Lower lobe of right lung (tissue), 2 donors: Measurements from ENCODE around the gene CRYBA2. TPM values are rescaled to one million over a fixed set of nuclear protein-coding genes. Genes with fewer than 3 reads are reported as not detected.

ENCODE experiments used
- ATAC-seq, 2 donors: fragments of 200-7000 bp; cut with Tn5 transposase; one replicate each; pipeline ENCODE4 v1.9.1; 2020 to 2022; ENCODE audit warnings: mild to moderate bottlenecking in 2 of 2, moderate library complexity in 2 of 2
- DNase-seq: peaks from one replicate; pipeline ENCODE4 v3.0.0-alpha.2; 2020
- H3K27ac ChIP-seq: fragments of 200-600 bp; one replicate; pipeline ENCODE4 v1.8.0; 2022
- H3K27me3 ChIP-seq: fragments of 200-600 bp; one replicate; pipeline ENCODE4 v1.8.0; 2022; ENCODE audit warnings: low read depth
- H3K36me3 ChIP-seq: fragments of 200-600 bp; one replicate; pipeline ENCODE4 v1.8.0; 2022; ENCODE audit warnings: mild to moderate bottlenecking
- H3K4me1 ChIP-seq: fragments of 200-600 bp; one replicate; pipeline ENCODE4 v1.8.0; 2022
- H3K4me3 ChIP-seq: fragments of 200-600 bp; one replicate; pipeline ENCODE4 v1.8.0; 2022; ENCODE audit warnings: mild to moderate bottlenecking
- H3K9me3 ChIP-seq: fragments of 200-600 bp; one replicate; pipeline ENCODE4 v1.8.0; 2022
- intact Hi-C: fragments of 100-400 bp; cut with DNase I; formaldehyde crosslinking; loops from one replicate; pipeline ENCODE4 v1.11.0; 2022
- total RNA-seq: library from RNA; stranded (reverse); fragmentation: NEBNext Ultra II Directional; extraction: Animal tissue kit (Norgen Biotek cat#: 25700); gene quantifications from one replicate; pipeline ENCODE4 v1.2.1, GENCODE V29; 2021
- TF ChIP-seq, protein P1 (sequence below): fragments of 200-600 bp; IDR thresholded peaks from one replicate; pipeline ENCODE4 v1.8.0; 2022; ENCODE audit warnings: antibody characterized with exemption, mild to moderate bottlenecking
- donor health status: DM: no; HTN: yes; CAD: no; lungs with severe emphysema.

CRYBA2 gene
- total RNA-seq, 1 donor from 2014 or later = not detected

DNA sequence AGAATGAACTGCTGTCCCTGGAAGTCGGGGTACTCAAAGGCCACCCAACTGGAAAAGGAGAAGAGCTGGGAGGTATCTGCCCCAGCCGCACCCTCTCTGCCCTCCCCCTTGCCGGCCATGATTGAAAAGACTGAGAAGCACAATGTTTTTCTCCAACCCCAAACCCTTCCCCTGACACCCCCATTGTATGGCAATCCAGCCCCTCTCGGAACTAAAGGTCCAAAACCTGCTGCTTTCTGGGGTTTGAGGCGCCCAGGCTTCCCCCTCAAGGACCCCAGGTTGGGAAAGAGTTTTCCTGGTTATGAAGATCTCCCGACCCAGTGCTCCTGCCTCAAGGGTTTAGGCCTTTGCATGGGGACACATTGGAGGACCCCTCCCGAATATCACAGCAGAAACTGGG, 1.0 kb downstream of the CRYBA2 start:
- Histone ChIP-seq H3K9me3 (no peaks in the 10 kb centered on the region), H3K36me3 (no peaks in the 10 kb centered on the region), H3K4me3 (no peak overlapping the region), H3K4me1 (peaks cover 28% of the 10 kb centered on the region), H3K27me3 (peaks cover 100% of the 10 kb centered on the region), H3K27ac (no peak overlapping the region)
- intact Hi-C loops = no loop called here
- DNase-seq (no peak), ATAC-seq (no peak)
- TF ChIP-seq, protein P1, sequence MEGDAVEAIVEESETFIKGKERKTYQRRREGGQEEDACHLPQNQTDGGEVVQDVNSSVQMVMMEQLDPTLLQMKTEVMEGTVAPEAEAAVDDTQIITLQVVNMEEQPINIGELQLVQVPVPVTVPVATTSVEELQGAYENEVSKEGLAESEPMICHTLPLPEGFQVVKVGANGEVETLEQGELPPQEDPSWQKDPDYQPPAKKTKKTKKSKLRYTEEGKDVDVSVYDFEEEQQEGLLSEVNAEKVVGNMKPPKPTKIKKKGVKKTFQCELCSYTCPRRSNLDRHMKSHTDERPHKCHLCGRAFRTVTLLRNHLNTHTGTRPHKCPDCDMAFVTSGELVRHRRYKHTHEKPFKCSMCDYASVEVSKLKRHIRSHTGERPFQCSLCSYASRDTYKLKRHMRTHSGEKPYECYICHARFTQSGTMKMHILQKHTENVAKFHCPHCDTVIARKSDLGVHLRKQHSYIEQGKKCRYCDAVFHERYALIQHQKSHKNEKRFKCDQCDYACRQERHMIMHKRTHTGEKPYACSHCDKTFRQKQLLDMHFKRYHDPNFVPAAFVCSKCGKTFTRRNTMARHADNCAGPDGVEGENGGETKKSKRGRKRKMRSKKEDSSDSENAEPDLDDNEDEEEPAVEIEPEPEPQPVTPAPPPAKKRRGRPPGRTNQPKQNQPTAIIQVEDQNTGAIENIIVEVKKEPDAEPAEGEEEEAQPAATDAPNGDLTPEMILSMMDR = no peak

DNA sequence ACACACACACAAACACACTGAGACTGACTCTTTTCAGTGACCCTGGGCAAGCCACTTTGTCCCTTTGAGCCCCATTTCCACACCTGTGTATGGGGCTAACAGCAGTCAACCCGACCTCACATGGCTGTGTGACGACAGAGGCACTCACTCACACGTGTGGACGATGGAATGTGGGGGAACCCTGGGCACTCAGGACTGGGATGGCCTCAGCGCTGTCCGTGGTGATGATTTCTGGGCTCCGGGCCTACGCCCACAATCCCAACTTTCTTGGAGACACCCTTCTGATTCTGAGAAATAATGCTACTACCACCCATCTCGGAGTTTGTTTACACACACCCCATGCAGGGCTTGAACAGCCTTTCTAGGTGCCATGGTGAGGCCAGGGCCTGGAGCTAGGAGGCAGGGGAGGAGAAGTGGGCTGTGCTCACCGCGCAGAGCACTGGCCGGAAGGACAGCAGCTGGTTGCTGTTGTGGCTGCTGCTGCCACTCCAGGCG, 1.5 kb downstream of the CRYBA2 start:
- peaks cover 100% of the 10 kb centered on the region for H3K27me3 ChIP-seq
- ATAC-seq (no peak), DNase-seq (no peak)
- no peaks in the 10 kb centered on the region for H3K36me3 ChIP-seq
- no peak overlapping the region for H3K27ac ChIP-seq
- peaks cover 28% of the 10 kb centered on the region for H3K4me1 ChIP-seq
- intact Hi-C loops = no loop called here
- no peaks in the 10 kb centered on the region for H3K9me3 ChIP-seq
- TF ChIP-seq, protein P1 = no peak
- H3K4me3 ChIP-seq = no peak overlapping the region

DNA sequence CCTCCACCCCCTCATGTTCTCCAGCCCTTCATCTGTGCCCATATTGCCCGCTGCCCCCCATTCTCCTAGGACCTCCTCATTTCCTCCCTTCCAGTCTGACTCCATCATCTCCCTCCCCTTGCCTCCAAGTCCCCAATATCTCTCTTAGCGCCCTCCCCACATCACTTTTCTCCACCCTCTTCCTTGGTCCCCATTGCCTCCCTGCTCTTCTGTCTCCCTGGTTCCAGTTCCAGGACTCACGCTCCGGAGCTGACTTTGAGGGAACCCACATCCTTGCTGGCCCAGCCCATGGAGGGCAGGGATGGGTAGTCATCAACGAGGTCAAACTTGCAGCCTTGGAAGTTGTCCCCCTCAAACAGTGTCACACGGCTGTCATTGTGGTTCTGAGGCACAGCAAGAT, 2.6 kb downstream of the CRYBA2 start:
- peaks cover 18% of the 10 kb centered on the region for H3K4me1 ChIP-seq
- TF ChIP-seq, protein P1 = no peak
- intact Hi-C loops = no loop called here
- no peak for ATAC-seq
- no peak overlapping the region for H3K27ac ChIP-seq
- peaks cover 100% of the 10 kb centered on the region for H3K27me3 ChIP-seq
- no peak overlapping the region for H3K4me3 ChIP-seq
- H3K36me3 ChIP-seq = no peaks in the 10 kb centered on the region
- no peaks in the 10 kb centered on the region for H3K9me3 ChIP-seq
- DNase-seq = no peak

DNA sequence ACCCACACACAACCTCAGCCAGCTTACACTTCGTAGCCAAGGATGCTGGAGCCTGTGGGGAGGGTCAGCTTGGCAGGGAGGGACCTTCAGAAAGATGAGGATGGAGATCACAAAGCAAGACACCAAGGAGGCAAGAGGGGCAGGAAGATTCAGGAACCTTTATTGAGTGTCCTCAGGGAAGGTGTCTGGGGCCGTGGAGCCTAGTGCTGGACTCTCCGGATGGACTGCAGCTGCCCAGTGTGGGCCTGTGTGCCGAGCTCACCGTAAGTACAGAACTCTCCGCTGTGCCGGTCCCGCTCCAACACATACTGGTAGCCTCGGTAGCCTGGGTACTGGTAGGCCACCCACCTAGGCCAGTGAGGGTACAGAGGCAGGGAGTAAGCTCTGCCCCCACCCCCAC, 3.2 kb downstream of the CRYBA2 start:
- H3K27ac ChIP-seq = no peak overlapping the region
- peaks cover 100% of the 10 kb centered on the region for H3K27me3 ChIP-seq
- peaks cover 22% of the 10 kb centered on the region for H3K4me1 ChIP-seq
- intact Hi-C loops = no loop called here
- H3K9me3 ChIP-seq = no peaks in the 10 kb centered on the region
- TF ChIP-seq, protein P1 = no peak
- DNase-seq (no peak), ATAC-seq (no peak)
- H3K4me3 ChIP-seq = no peak overlapping the region
- no peaks in the 10 kb centered on the region for H3K36me3 ChIP-seq

DNA sequence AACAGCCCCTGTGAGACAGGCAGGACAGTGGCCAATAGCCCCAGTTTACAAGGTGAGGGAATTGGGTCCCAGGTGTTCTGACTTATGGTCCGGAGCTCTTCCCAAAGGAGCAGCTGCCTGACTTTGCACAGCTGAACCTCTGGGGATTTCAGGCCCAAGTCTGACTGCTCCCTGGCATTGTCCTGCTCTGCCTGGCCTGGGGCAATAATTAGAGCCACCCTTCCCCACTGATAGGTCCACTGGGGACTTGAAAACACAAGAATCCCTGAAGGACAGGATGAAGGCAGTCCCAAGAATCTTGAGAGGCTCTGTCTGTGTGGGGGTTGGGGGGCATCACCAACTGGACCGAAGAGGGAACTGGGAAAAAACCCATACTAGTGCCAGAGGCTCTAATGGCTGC, 4.6 kb downstream of the CRYBA2 start:
- H3K27me3 ChIP-seq = peaks cover 100% of the 10 kb centered on the region
- no peak for ATAC-seq
- H3K27ac ChIP-seq = no peak overlapping the region
- no peak overlapping the region for H3K4me3 ChIP-seq
- no peaks in the 10 kb centered on the region for H3K9me3 ChIP-seq
- H3K36me3 ChIP-seq = no peaks in the 10 kb centered on the region
- TF ChIP-seq, protein P1 = no peak
- no peak for DNase-seq
- peaks cover 29% of the 10 kb centered on the region for H3K4me1 ChIP-seq
- intact Hi-C loops = no loop called here

DNA sequence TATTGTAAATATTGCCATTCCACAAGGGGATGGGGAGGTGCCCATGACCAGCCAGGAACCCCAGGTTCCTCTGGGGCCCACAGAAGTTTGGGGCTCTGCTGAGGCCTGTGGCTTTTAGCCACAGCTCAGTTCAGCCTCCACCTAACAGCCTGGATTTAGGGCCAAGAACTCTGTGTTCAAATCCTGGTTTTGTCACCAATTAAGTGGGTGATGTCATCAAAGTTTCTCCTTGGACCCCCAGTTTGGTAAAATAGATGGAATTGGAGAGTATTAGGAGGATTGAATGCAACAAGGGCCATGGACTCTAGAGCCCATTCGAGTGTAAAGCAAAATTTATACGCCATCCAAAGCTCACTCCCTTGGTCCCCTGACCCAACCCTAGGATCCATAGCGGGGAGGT, 5.1 kb downstream of the CRYBA2 start:
- Histone ChIP-seq H3K36me3 (no peaks in the 10 kb centered on the region), H3K27me3 (peaks cover 100% of the 10 kb centered on the region), H3K9me3 (no peaks in the 10 kb centered on the region), H3K4me1 (peaks cover 24% of the 10 kb centered on the region), H3K27ac (no peak overlapping the region), H3K4me3 (no peak overlapping the region)
- DNase-seq (no peak), ATAC-seq (no peak)
- TF ChIP-seq, protein P1 = no peak
- intact Hi-C loops = no loop called here
